WTC11 (cell line): ENCODE results near the gene SLC10A2.

ENCODE experiments used
- CTCF ChIP-seq: fragments of 200-600 bp; IDR thresholded peaks from 2 replicates; pipeline ENCODE4 v1.8.0; 2022; ENCODE audit warnings: antibody characterized with exemption
- ETV6 ChIP-seq: sonication (generic); formaldehyde crosslinking; IDR thresholded peaks from 2 replicates; pipeline ENCODE4 v1.8.1; 2022; ENCODE audit warnings: mild to moderate bottlenecking, missing genetic modification reagents
- NFE2L1 ChIP-seq: sonication (generic); formaldehyde crosslinking; IDR thresholded peaks from 2 replicates; pipeline ENCODE4 v1.8.1; 2023; ENCODE audit warnings: missing genetic modification reagents
- NR1H2 ChIP-seq: sonication (generic); formaldehyde crosslinking; IDR thresholded peaks from 2 replicates; pipeline ENCODE4 v1.9.0; 2021; ENCODE audit warnings: mild to moderate bottlenecking, moderate library complexity, missing genetic modification reagents
- TCF7 ChIP-seq: sonication (generic); formaldehyde crosslinking; IDR thresholded peaks from 2 replicates; pipeline ENCODE4 v1.8.0; 2022; ENCODE audit warnings: mild to moderate bottlenecking, low read depth, missing genetic modification reagents, moderate library complexity
- TEAD4 ChIP-seq: sonication (generic); formaldehyde crosslinking; IDR thresholded peaks from 2 replicates; pipeline ENCODE4 v1.8.0; 2022; ENCODE audit warnings: mild to moderate bottlenecking, missing genetic modification reagents
- USF1 ChIP-seq: sonication (generic); formaldehyde crosslinking; IDR thresholded peaks from 2 replicates; pipeline ENCODE4 v1.8.0; 2022; ENCODE audit warnings: mild to moderate bottlenecking, missing genetic modification reagents

DNA sequence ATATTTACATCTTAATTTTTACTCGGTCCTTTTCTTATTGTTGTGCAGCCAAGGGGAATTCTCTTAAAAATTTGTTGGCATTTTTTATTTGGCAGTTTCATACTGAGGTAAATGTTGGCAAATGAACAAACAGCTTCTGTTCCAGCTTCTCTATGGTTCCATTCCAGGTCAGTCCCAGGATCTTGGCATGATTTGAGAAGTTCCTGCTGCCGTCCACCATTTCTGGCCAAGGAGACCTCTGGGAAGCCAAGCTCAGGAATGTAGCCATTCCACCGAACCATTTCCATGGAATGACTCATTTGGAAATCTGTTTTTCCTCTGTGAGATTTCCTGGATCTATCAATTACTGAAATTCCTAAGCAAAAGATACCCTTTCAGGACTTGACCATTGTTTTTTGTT, 43.9 kb downstream of the SLC10A2 start:
- TF ChIP-seq NR1H2 (CRISPR knock-in tag) (no peak), CTCF (no peak), ETV6 (CRISPR knock-in tag) (no peak), USF1 (CRISPR knock-in tag) (no peak), NFE2L1 (no peak), TCF7 (no peak), TEAD4 (CRISPR knock-in tag) (no peak)
